IPS-18a (cell line): Measurements from ENCODE around the gene RBM14.
"Not testable (repeated sequence)": the region's sequence is repeated elsewhere in the genome, so short reads cannot be mapped to it uniquely, and the experiment has no call there.

Experiments used
- H3K27ac ChIP-seq: one replicate; pipeline ENCODE4 v1.5.1; 2013; ENCODE audit warnings: low read length
- H3K27me3 ChIP-seq: one replicate; pipeline ENCODE4 v1.6.1; 2013; ENCODE audit warnings: mild to moderate bottlenecking, low read length; ENCODE audit not compliant: control insufficient read depth, insufficient read depth
- H3K36me3 ChIP-seq: one replicate; pipeline ENCODE4 v1.6.1; 2013; ENCODE audit warnings: low read depth, low read length; ENCODE audit not compliant: control insufficient read depth
- H3K4me1 ChIP-seq: one replicate; pipeline ENCODE4 v1.6.1; 2013; ENCODE audit warnings: low read depth, low read length; ENCODE audit not compliant: control insufficient read depth
- H3K4me3 ChIP-seq: one replicate; pipeline ENCODE4 v1.5.1; 2013; ENCODE audit warnings: low read length
- H3K9ac ChIP-seq: one replicate; pipeline ENCODE4 v1.6.1; 2013; ENCODE audit warnings: mild to moderate bottlenecking, low read length, moderate library complexity
- H3K9me3 ChIP-seq: one replicate; pipeline ENCODE4 v1.6.1; 2013; ENCODE audit warnings: low read depth, low read length; ENCODE audit not compliant: control insufficient read depth

The RBM14 gene

GRCh38 chr11:66600631-66601233 is 15.7 kb upstream of the RBM14 start:
- H3K9ac ChIP-seq, result no peak overlapping the region
- H3K27ac ChIP-seq, result no peak overlapping the region
- H3K4me3 ChIP-seq, result no peak overlapping the region
- no peaks in the 10 kb centered on the region for H3K4me1 ChIP-seq
- no peaks in the 10 kb centered on the region for H3K27me3 ChIP-seq
- no peaks in the 10 kb centered on the region for H3K9me3 ChIP-seq
- H3K36me3 ChIP-seq, result peaks cover 21% of the 10 kb centered on the region

GRCh38 chr11:66603072-66603471 is 13.4 kb upstream of the RBM14 start:
- H3K27me3 ChIP-seq, result no peaks in the 10 kb centered on the region
- H3K4me3 ChIP-seq, result no peak overlapping the region
- H3K4me1 ChIP-seq, result no peaks in the 10 kb centered on the region
- no peaks in the 10 kb centered on the region for H3K9me3 ChIP-seq
- H3K36me3 ChIP-seq, result peaks cover 31% of the 10 kb centered on the region
- no peak overlapping the region for H3K9ac ChIP-seq
- no peak overlapping the region for H3K27ac ChIP-seq

- H3K27ac ChIP-seq, result no peak overlapping the region
- H3K9ac ChIP-seq, result no peak overlapping the region
- H3K36me3 ChIP-seq, result peaks cover 27% of the 10 kb centered on the region
- H3K4me1 ChIP-seq, result no peaks in the 10 kb centered on the region
- no peaks in the 10 kb centered on the region for H3K27me3 ChIP-seq
- no peak overlapping the region for H3K4me3 ChIP-seq
- no peaks in the 10 kb centered on the region for H3K9me3 ChIP-seq
Observed at GRCh38 chr11:66604155-66604554, 12.3 kb upstream of the RBM14 start.

GRCh38 chr11:66606608-66607007 is 9.8 kb upstream of the RBM14 start:
- not testable (repeated sequence) for H3K9me3 ChIP-seq, H3K27me3 ChIP-seq, H3K27ac ChIP-seq, H3K4me1 ChIP-seq, H3K9ac ChIP-seq, H3K4me3 ChIP-seq
- peaks cover 24% of the 10 kb centered on the region for H3K36me3 ChIP-seq

GRCh38 chr11:66607126-66607834 is 9.2 kb upstream of the RBM14 start:
- no peak overlapping the region for H3K9ac ChIP-seq
- H3K27ac ChIP-seq, result no peak overlapping the region
- H3K36me3 ChIP-seq, result peaks cover 24% of the 10 kb centered on the region
- H3K4me1 ChIP-seq, result no peaks in the 10 kb centered on the region
- H3K4me3 ChIP-seq, result no peak overlapping the region
- no peaks in the 10 kb centered on the region for H3K9me3 ChIP-seq
- no peaks in the 10 kb centered on the region for H3K27me3 ChIP-seq

GRCh38 chr11:66609721-66610617 is 6.5 kb upstream of the RBM14 start:
- no peak overlapping the region for H3K4me3 ChIP-seq
- H3K9me3 ChIP-seq, result no peaks in the 10 kb centered on the region
- H3K27me3 ChIP-seq, result no peaks in the 10 kb centered on the region
- no peaks in the 10 kb centered on the region for H3K4me1 ChIP-seq
- H3K27ac ChIP-seq, result no peak overlapping the region
- peaks cover 17% of the 10 kb centered on the region for H3K36me3 ChIP-seq
- no peak overlapping the region for H3K9ac ChIP-seq

GRCh38 chr11:66612458-66612857 is 4.0 kb upstream of the RBM14 start:
- Histone ChIP-seq H3K27me3 (no peaks in the 10 kb centered on the region), H3K36me3 (peaks cover 1% of the 10 kb centered on the region), H3K9me3 (no peaks in the 10 kb centered on the region), H3K27ac (no peak overlapping the region), H3K9ac (no peak overlapping the region), H3K4me1 (no peaks in the 10 kb centered on the region), H3K4me3 (no peak overlapping the region)

GRCh38 chr11:66614073-66614472 is 2.4 kb upstream of the RBM14 start:
- Histone ChIP-seq H3K27me3 (no peaks in the 10 kb centered on the region), H3K4me1 (peaks cover 14% of the 10 kb centered on the region), H3K4me3 (no peak overlapping the region), H3K27ac (no peak overlapping the region), H3K9me3 (no peaks in the 10 kb centered on the region), H3K9ac (no peak overlapping the region), H3K36me3 (peaks cover 18% of the 10 kb centered on the region)

- Histone ChIP-seq H3K4me3 (peak overlapping the region; percentile 94), H3K27ac (no peak overlapping the region), H3K4me1 (peaks cover 14% of the 10 kb centered on the region), H3K36me3 (peaks cover 27% of the 10 kb centered on the region), H3K9me3 (no peaks in the 10 kb centered on the region), H3K9ac (peak overlapping the region; percentile 97), H3K27me3 (no peaks in the 10 kb centered on the region)
Observed at GRCh38 chr11:66617155-66617834, 865 bp downstream of the RBM14 start.

- no peak overlapping the region for H3K9ac ChIP-seq
- peaks cover 14% of the 10 kb centered on the region for H3K4me1 ChIP-seq
- peaks cover 45% of the 10 kb centered on the region for H3K36me3 ChIP-seq
- H3K9me3 ChIP-seq, result no peaks in the 10 kb centered on the region
- H3K27me3 ChIP-seq, result no peaks in the 10 kb centered on the region
- no peak overlapping the region for H3K27ac ChIP-seq
- peak overlapping the region; percentile 94 for H3K4me3 ChIP-seq
Observed at GRCh38 chr11:66619080-66619554, 2.7 kb downstream of the RBM14 start.

- H3K27ac ChIP-seq, result no peak overlapping the region
- H3K9ac ChIP-seq, result no peak overlapping the region
- H3K27me3 ChIP-seq, result no peaks in the 10 kb centered on the region
- peaks cover 78% of the 10 kb centered on the region for H3K36me3 ChIP-seq
- no peaks in the 10 kb centered on the region for H3K4me1 ChIP-seq
- H3K9me3 ChIP-seq, result no peaks in the 10 kb centered on the region
- H3K4me3 ChIP-seq, result no peak overlapping the region
Observed at GRCh38 chr11:66624450-66624849, 8.0 kb downstream of the RBM14 start.
